ENCODE data around the gene CCDC13. TPM values are rescaled to one million over a fixed set of nuclear protein-coding genes. Genes with fewer than 3 reads are reported as not detected.

The CCDC13 gene
- total RNA-seq, 1 experiment from 2014 or later, result 0.82 TPM

- intact Hi-C loops (cut with micrococcal nuclease; ENCODE audit: unreplicated experiment), result no loop called here
- H3K4me1 Mint-ChIP-seq (ENCODE audit: low read depth, unreplicated experiment), result peaks cover 39% of the 10 kb centered on the region
- ChIA-PET POLR2A (no interaction called here), CTCF (no interaction called here)
- peaks cover 24% of the 10 kb centered on the region for H3K36me3 Mint-ChIP-seq (ENCODE audit: insufficient read depth, unreplicated experiment)
- H3K4me3 Mint-ChIP-seq (ENCODE audit: unreplicated experiment), result no peak overlapping the region
- H3K4me1 ChIP-seq, result peaks cover 47% of the 10 kb centered on the region
- no peaks in the 10 kb centered on the region for H3K9me3 ChIP-seq
- H3K36me3 ChIP-seq (ENCODE audit: control insufficient read depth, insufficient read depth, low read length), result no peaks in the 10 kb centered on the region
- H3K9me3 Mint-ChIP-seq (ENCODE audit: unreplicated experiment), result no peaks in the 10 kb centered on the region
- no peak for TF ChIP-seq CTCF (IDR thresholded peaks at IDR 0.05; ENCODE audit: insufficient read depth in 1 of 2, low read depth in 1 of 2, low read length in 1 of 2, severe bottlenecking in 1 of 2, unreplicated experiment in 1 of 2)
- no peaks in the 10 kb centered on the region for H3K27me3 Mint-ChIP-seq (ENCODE audit: insufficient read depth, unreplicated experiment)
- no peak for DNase-seq
- no TSS peak for BruUV-seq (replicated peaks)
- no peak overlapping the region for H3K4me3 ChIP-seq (ENCODE audit: low read depth, low read length)
- no peaks in the 10 kb centered on the region for H3K27me3 ChIP-seq (replicated peaks; ENCODE audit: control insufficient read depth, insufficient read depth, low read length)
- no peak overlapping the region for H3K27ac Mint-ChIP-seq (ENCODE audit: unreplicated experiment)
Measured at GRCh38 chr3:42807929-42808328, 34.9 kb upstream of the CCDC13 start.

GRCh38 chr3:42805141-42805821, 32.2 kb upstream of the CCDC13 start:
- ChIA-PET POLR2A (interaction anchor here (0.6 to 1.7 kb wide), 5 partner anchors 18 to 1603 kb away, joined by 3 to 8 read pairs (median 3); partner anchors contain the start of gene TCAIM), CTCF (interaction anchor here (0.6 to 1.7 kb wide), 3 partner anchors 24 to 34 kb away, joined by 3 to 4 read pairs (median 3); no protein-coding TSS in a partner anchor)
- Histone ChIP-seq H3K27me3 (replicated peaks; ENCODE audit: control insufficient read depth, insufficient read depth, low read length) (no peaks in the 10 kb centered on the region), H3K4me1 (peaks cover 38% of the 10 kb centered on the region), H3K9me3 (no peaks in the 10 kb centered on the region), H3K4me3 (ENCODE audit: low read depth, low read length) (peak overlapping the region; percentile 96), H3K36me3 (ENCODE audit: control insufficient read depth, insufficient read depth, low read length) (no peaks in the 10 kb centered on the region; the same call in 1 of the 2 replicates)
- H3K27ac Mint-ChIP-seq (ENCODE audit: unreplicated experiment), result peak overlapping the region; percentile 95
- peak; percentile 47 to 76 for DNase-seq
- BruUV-seq (replicated peaks), result no TSS peak
- H3K9me3 Mint-ChIP-seq (ENCODE audit: unreplicated experiment), result no peaks in the 10 kb centered on the region
- peaks cover 20% of the 10 kb centered on the region for H3K36me3 Mint-ChIP-seq (ENCODE audit: insufficient read depth, unreplicated experiment)
- no peak for TF ChIP-seq CTCF (IDR thresholded peaks at IDR 0.05; ENCODE audit: insufficient read depth in 1 of 2, low read depth in 1 of 2, low read length in 1 of 2, severe bottlenecking in 1 of 2, unreplicated experiment in 1 of 2)
- H3K4me3 Mint-ChIP-seq (ENCODE audit: unreplicated experiment), result peak overlapping the region; percentile 94
- intact Hi-C loops (cut with micrococcal nuclease; ENCODE audit: unreplicated experiment), result no loop called here
- H3K4me1 Mint-ChIP-seq (ENCODE audit: low read depth, unreplicated experiment), result peaks cover 22% of the 10 kb centered on the region
- no peaks in the 10 kb centered on the region for H3K27me3 Mint-ChIP-seq (ENCODE audit: insufficient read depth, unreplicated experiment)

GRCh38 chr3:42804831-42805132, 31.7 kb upstream of the CCDC13 start:
- no peak for DNase-seq
- Histone ChIP-seq H3K4me3 (ENCODE audit: low read depth, low read length) (peak overlapping the region; percentile 96), H3K27me3 (replicated peaks; ENCODE audit: control insufficient read depth, insufficient read depth, low read length) (no peaks in the 10 kb centered on the region), H3K4me1 (peaks cover 33% of the 10 kb centered on the region), H3K9me3 (peaks cover 2% of the 10 kb centered on the region; the same call in 1 of the 2 replicates), H3K36me3 (ENCODE audit: control insufficient read depth, insufficient read depth, low read length) (no peaks in the 10 kb centered on the region; the same call in 1 of the 2 replicates)
- CTCF ChIA-PET, result interaction anchor here (1.6 to 1.7 kb wide), 2 partner anchors 24 to 26 kb away, joined by 3 to 4 read pairs; no protein-coding TSS in a partner anchor
- no peak for TF ChIP-seq CTCF (IDR thresholded peaks at IDR 0.05; ENCODE audit: insufficient read depth in 1 of 2, low read depth in 1 of 2, low read length in 1 of 2, severe bottlenecking in 1 of 2, unreplicated experiment in 1 of 2)
- Mint-ChIP-seq H3K4me1 (ENCODE audit: low read depth, unreplicated experiment) (peaks cover 19% of the 10 kb centered on the region), H3K9me3 (ENCODE audit: unreplicated experiment) (no peaks in the 10 kb centered on the region), H3K27me3 (ENCODE audit: insufficient read depth, unreplicated experiment) (no peaks in the 10 kb centered on the region), H3K4me3 (ENCODE audit: unreplicated experiment) (peak overlapping the region; percentile 94), H3K36me3 (ENCODE audit: insufficient read depth, unreplicated experiment) (peaks cover 25% of the 10 kb centered on the region), H3K27ac (ENCODE audit: unreplicated experiment) (peak overlapping the region; percentile 95)
- TSS peak; percentile 83 for BruUV-seq (replicated peaks)
- intact Hi-C loops (cut with micrococcal nuclease; ENCODE audit: unreplicated experiment), result no loop called here
- POLR2A ChIA-PET, result interaction anchor here (0.6 to 1.7 kb wide), 4 partner anchors 17 to 1602 kb away, joined by 3 to 8 read pairs (median 4); partner anchors contain the start of gene TCAIM

All from Caco-2 (cell line).